Hepatocyte (in vitro differentiated cells): Measurements from ENCODE around the gene WDR46.

Experiments used
- EZH2 ChIP-seq: fragments of 200-600 bp; sonication (generic); IDR thresholded peaks from 2 replicates; pipeline ENCODE4 v1.6.1; 2016; ENCODE audit warnings: antibody characterized with exemption, mild to moderate bottlenecking, borderline replicate concordance
- TF ChIP-seq, protein P1 (sequence below): fragments of 200-600 bp; sonication (generic); IDR thresholded peaks from 2 replicates; pipeline ENCODE4 v1.5.1; 2016; ENCODE audit warnings: antibody characterized with exemption, mild to moderate bottlenecking; ENCODE audit not compliant: poor library complexity

DNA sequence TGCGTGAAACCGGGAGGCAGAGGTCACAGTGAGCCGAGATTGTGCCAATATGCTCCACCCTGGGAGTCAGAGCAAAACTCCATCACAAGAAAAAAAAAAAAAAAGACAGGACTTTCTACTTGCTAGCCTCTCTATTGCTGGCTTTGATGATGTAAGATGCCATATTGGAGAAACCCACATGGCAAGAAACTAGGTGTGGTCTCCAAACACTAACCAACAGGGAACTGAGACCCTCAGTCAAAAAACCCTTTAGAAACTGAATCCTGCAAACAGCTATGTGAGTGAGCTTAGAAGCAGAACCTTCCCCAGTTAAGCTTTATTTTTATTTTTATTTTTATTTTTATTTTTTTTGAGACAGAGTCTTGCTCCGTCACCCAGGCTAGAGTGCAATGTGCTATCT is 46.9 kb upstream of the WDR46 start:
- TF ChIP-seq, protein P1, sequence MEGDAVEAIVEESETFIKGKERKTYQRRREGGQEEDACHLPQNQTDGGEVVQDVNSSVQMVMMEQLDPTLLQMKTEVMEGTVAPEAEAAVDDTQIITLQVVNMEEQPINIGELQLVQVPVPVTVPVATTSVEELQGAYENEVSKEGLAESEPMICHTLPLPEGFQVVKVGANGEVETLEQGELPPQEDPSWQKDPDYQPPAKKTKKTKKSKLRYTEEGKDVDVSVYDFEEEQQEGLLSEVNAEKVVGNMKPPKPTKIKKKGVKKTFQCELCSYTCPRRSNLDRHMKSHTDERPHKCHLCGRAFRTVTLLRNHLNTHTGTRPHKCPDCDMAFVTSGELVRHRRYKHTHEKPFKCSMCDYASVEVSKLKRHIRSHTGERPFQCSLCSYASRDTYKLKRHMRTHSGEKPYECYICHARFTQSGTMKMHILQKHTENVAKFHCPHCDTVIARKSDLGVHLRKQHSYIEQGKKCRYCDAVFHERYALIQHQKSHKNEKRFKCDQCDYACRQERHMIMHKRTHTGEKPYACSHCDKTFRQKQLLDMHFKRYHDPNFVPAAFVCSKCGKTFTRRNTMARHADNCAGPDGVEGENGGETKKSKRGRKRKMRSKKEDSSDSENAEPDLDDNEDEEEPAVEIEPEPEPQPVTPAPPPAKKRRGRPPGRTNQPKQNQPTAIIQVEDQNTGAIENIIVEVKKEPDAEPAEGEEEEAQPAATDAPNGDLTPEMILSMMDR: no peak
- TF ChIP-seq EZH2: no peak
